T-helper 1 cell treated with Interleukin-12 subunit alpha and Interleukin-12 subunit beta and Interleukin-4 antibody, amounts not matched to agents 30 ng/mL and 1 ng/mL, for 36 hours (primary cell): ENCODE results near the gene RNF157. TPM values are rescaled to one million over a fixed set of nuclear protein-coding genes. Genes with fewer than 3 reads are reported as not detected.

ENCODE experiments used
- intact Hi-C: fragments of 100-400 bp; cut with micrococcal nuclease; formaldehyde crosslinking; loops from one replicate; pipeline ENCODE4 v1.15.1; 2024
- total RNA-seq: library from RNA; stranded (reverse); gene quantifications from 2 replicates; pipeline ENCODE4 v1.2.3, GENCODE V29; 2022

The RNF157 gene
- total RNA-seq, 1 donor from 2014 or later = 104 TPM

DNA sequence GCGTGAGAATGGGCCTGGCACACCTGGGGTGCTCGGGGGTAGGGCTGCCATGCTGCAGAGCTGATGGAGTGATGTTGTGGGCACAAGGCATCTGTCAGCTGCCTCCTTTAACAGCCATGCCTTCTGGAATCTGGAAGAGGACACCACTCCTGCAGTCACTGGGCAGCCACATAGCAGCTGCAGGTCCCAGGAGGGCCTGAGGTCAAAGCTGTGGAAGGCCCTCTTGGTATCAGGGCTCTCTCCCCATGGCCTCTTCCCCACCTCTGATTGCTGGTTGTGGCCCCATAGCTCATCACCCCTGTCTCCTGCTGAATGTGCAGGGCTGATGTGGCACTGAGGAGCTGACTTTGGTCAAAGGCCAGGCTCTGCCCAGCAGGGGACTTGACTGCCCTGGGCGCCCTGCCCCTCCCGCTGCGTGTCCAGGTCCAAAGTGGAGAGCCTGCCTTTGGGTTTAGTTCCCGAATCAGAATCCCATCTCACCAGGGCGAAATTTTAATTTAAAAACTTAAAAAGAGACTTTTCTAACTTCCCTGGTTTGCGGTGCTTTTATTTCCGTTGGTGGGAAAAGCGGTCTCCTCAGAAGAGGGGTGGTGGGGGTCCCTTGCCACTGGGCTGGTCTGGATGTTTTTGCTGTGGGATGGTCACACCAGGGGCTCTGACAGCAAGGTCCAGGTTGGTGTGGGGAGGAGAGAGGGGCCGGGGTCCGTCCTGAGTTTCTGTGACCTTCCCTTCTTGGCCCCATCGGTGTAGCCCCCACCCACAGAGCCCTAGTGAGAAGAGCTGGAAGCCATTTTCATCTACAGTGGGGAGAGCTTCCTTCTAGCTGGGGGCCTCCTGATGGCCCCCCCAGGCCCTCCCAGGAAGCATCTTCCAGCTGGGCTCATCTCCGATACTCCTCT, 30.7 kb upstream of the RNF157 start:
- intact Hi-C loops = loop anchor here (5.0 kb wide), 1 partner anchor 34 kb away; no protein-coding TSS in a partner anchor

DNA sequence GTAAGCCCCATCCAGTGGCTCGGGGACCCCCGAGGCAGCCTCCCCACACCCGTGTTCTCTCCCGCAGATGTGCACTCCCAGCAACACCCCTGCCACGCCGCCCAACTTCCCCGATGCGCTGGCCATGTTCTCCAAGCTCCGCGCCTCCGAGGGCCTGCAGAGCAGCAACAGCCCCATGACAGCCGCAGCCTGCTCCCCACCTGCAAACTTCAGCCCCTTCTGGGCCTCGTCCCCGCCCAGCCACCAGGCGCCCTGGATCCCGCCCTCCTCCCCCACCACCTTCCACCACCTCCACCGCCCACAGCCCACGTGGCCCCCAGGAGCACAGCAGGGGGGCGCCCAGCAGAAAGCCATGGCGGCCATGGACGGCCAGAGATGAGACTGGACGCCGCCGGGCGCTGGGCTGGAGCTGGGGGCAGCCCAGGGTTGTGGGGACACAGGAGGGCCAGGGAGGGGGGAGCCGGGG, 29.9 kb upstream of the RNF157 start:
- intact Hi-C loops = loop anchor here (5.0 kb wide), 1 partner anchor 33 kb away; no protein-coding TSS in a partner anchor

DNA sequence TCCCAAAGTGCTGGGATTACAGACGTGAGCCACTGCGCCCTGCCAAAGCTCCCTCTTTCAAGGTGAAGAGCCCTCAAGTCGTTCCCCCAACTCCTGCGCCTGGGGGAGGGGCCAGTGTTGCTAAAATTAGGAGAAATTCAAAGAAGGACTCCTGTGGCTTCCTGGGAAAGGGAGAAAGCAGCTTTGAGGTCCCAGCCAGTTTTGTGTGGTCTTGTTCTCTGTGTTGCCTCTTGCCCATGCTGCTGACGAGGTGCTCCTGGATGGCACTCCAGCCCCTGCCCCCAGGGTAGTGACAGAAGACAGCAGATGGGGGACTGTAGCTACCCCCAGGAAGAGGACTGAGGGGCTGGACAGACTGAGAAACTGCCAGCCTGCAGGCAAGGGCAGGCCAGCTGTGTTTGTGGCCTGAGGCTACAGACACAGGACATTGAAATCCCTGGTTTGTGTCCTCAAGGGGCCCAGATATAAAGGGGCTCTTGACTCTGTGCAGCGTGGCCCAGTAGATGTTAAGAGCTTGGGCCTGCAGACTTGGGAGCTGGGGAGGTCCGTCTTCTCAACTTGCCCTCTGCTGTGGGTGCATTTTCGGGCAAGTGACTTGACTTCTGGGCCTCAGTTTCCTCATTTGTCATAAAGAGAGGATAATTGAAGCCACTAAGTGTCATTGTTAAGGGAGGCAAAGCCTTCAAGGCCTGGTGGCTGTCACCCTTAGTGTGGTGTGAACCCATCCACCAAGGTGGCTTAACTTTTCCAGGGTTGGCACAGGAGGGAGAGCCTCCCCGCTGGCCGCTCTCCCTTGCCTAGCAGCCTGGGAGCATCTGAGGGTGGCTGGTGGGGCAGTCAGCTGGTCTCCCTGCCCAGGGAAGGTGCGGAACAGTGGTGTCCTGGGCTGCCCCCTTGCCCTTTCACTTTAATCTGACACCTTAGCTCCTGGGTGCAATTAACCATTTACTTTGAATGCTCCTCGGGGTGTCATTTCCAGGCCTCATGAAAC, 29.0 kb upstream of the RNF157 start:
- intact Hi-C loops = loop anchor here (1.0 to 10.0 kb wide), 5 partner anchors 23 to 484 kb away; partner anchors contain the start of genes FOXJ1, MFSD11, SRSF2 and UNK

DNA sequence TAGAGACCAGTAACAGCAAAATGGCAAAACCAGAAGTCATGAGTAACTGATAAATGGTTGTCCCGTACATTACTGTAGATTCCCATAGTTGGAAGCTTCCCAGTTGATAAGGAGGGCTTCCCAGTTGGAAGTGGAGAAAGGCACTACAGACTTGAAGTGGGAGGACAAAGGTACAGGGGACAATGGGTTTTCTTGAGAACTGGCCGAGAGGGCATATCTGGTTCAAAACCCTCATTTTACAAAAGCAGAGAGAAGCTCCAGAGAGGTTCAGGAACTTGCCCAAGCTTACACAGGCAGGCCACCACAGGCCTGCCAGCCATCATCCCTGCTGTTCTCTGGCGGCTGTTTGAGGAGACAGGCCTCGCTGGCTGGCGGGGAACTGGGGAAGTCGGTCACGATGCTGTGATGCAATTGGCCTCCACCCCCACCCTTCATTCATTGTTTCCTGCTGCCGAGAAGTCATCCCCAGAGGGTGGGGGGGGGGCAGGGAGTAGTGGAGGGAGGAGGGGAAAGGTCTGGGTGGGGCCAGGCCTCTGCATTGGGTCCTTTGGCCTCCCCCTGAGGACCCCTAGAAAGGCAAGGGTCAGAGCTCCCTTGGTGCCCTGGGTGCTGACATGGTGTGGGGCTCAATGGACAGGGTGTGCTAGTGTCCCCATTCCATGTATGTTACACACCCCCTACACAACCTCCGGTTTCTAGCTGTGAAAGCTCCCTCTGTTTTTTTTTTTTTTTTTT, 27.9 kb upstream of the RNF157 start:
- intact Hi-C loops = loop anchor here (1.0 to 10.0 kb wide), 5 partner anchors 22 to 483 kb away; partner anchors contain the start of genes FOXJ1, MFSD11, SRSF2 and UNK

DNA sequence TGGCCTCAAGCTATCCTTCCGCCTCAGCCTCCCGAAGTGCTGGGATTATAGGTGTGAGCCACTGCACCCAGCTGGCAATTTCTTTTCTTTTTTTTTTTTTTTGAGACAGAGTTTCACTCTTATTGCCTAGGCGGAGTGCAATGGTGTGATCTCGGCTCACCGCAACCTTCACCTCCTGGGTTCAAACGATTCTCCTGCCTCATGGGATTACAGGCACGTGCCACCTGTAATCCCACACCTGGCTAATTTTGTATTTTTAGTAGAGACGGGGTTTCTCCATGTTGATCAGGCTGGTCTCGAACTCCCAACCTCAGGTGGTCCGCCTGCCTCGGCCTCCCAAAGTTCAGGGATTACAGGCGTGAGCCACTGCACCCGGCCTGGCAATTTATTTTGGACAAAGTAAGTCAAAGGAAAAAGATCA, 27.3 kb upstream of the RNF157 start:
- intact Hi-C loops = loop anchor here (1.0 to 10.0 kb wide), 6 partner anchors 21 to 483 kb away; partner anchors contain the start of genes FOXJ1, MFSD11, SRSF2 and UNK

DNA sequence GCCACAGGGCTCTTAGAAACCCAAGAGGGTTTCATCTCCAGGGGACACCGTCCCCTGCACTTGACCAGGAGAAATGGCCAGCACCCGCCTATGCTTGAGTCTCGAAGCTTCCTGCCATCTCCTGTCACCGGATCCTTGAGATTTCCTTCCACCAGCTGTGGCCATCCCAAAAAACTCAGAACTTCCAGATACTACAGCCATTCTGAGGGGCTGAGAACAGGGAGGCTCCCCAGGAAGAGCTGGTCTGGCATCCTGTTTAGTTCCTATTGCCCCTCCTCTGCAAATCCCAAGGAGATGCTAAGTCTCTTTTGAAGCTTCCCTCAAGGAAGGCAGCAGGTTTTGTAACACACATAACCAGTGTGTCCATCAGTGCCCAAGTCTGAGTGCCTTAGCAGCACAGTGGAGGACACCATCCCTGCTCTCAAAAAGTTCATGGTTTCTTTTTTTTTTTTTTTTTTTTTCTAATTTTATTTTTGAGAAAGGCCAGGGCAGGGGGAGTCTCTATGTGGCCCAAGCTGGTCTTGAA, 26.8 kb upstream of the RNF157 start:
- intact Hi-C loops = loop anchor here (1.0 to 10.0 kb wide), 2 partner anchors 122 to 468 kb away; partner anchors contain the start of genes MFSD11 and SRSF2

DNA sequence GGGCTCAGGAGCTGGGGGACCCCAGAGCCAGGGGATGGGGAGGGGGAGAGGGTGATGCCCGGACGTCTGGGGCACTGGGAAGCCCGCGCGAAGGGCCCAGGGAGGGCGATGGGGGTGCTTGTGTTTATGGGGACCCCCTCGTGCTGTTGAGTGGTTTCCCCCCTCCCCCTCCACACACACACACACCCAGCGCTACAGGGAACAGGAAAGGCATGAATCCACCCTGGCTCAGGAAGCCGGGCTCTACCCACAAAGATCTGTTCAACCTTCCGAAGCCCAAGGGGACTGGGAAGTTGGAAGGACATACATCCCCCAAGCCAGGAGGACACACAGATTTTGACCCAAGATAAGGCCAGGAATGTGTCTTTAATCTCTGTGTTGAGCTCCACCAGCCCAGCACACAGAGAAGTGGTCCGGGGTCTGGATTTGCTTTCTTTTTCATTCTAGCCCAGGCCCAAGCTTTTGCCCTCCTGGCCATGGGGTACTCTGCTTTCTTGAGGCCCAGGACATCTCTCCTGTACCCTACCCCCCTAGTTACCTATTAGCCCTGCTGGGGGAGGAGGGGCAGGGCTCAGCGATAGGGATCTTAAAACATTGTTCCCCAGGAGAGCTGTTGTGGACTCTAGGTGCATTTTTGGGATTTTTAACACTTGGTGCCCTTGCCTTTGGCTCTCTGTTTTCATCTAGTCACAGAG, 26.1 kb upstream of the RNF157 start:
- intact Hi-C loops = loop anchor here (10.0 kb wide), 1 partner anchor 468 kb away; the partner anchor contains the start of genes MFSD11 and SRSF2

DNA sequence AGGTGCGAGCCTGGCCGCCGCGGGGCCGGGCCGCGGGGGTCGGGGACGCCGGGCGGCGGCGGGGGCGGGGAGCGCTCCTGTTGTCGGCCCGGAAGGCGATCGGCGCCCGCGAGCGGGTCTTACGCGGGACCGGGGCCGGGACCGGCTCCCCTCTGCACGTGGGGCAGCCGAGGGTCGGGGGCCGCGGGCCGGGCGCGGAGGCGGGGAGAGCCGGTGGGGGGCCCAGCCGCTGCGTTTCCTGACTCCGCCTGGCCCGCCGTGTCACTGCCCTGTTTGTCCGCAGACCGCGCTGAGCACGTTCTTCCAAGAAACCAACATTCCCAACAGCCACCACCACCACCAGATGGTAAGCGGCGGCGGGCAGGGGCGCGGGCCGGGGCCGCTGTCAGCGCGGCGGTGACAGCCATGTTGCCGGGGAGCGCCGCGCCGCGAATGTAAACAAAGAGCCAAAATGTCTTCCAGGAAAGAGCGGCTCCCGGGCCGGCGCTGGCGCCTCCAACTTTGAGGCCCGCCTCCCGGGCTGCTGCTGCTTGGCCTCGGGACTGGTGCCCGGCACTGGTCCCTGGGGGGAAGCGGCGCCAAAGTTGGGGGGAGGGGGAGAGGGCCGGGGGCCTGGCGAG, 25.4 kb upstream of the RNF157 start:
- intact Hi-C loops = loop anchor here (10.0 kb wide), 1 partner anchor 469 kb away; the partner anchor contains the start of genes MFSD11 and SRSF2

DNA sequence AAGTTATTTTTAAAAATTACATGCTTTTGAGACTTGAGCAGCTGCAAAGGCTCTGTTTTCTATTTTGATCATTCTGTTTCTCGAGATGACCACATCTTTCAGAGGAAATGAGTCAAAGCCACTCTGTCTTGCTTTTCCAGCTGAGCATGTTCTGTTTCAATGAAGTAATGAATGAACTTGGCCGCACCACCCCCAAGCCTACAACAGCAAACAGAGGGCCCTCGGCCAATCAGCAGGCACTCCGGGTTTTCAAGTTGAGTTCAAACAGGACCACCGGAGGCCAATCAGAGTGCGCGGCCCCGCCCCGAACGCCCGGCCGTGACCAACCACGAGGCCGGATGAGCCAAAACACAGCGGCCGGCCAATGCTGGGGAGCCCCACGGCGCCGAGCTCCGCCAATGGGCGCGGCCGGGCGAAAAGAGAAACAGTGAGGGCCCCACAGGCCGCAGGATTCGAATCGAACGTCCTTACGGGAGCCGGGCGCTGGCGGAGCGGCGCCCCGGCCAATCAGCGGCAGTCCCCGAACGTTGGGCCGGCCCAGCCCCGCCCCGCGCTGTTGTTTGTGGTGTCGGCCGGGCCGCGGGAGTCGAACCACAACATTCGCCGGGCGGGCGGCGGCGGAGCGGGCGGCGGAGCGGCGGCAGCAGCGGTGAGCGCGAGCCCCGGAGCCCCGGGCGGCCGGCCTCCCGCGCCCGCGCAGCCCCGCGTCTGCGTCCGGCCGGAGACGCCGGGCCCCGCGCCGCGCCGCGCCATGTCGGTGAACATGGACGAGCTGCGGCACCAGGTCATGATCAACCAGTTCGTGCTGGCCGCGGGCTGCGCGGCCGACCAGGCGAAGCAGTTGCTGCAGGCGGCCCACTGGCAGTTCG, 24.7 kb upstream of the RNF157 start, which contains the start of gene UBALD2:
UBALD2 (plus strand) TSS at position 594 of the 869 bp plus-strand sequence; CDS start at position 752, 158 bp downstream.
- intact Hi-C loops = loop anchor here (1.0 to 10.0 kb wide), 6 partner anchors 13 to 486 kb away; partner anchors contain the start of genes MFSD11 and SRSF2

DNA sequence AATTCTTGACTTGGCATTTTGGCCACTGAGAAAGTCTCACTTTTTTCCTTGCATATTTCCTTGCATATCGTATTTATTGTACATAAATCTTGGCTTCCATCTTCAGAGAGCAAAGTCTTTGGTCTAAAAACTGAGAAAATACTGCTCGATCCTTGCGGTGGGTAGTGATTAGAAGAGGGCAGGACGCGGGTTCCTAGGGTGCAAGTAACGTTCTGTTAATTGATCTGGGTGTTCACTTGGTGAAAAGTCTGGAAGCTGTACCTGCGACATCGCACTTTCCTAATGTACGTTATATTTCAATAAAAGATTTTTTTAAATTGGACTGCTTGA, 24.1 kb upstream of the RNF157 start:
- intact Hi-C loops = loop anchor here (1.0 to 10.0 kb wide), 6 partner anchors 12 to 485 kb away; partner anchors contain the start of genes MFSD11 and SRSF2

DNA sequence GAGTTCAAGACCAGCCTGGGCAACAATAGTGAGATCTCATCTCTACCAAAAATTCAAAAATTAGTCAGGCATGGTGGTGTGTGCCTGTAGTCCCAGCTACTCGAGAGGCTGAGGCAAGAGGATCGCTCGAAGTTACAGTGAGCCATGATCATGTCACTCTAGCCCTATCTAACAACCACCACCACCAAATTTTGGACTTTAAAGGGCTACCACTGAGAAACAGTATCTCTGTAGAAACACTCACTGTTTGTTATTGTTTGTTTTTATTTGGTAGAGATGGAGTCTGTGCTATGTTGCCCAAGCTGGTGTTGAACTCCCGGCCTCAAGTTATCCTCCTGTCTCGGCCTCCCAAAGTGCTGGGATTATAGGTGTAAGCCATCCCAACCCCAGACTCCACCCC, 23.6 kb upstream of the RNF157 start:
- intact Hi-C loops = loop anchor here (1.0 to 10.0 kb wide), 6 partner anchors 12 to 485 kb away; partner anchors contain the start of genes MFSD11 and SRSF2

DNA sequence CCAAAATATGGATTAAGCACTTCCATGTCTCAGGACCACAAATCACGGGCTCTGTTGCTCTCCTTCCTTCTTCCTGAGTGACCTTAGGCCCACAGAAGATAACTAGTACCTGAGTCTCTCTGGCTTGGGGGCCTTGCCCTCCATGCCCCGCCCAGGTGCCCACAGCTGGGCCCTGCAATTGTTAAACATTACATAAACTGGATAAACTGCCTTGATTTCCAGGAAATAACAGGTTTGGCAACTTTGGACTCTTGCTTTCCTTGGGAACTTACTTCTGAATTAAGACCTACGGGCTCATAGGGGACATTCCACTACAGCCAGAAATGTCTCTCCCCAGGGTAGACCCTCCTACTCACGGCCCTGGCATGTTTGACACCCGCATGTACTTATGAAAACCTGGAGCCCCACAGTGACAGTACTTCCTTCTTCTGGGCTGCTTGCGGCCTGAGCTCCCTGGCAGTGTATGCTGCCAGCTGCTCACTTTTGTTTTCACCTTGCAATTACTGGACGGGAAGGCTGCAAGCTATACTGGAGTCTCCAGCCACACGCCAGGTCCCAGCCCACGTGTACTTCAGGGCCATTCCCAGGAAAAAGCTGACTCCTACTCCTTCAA, 22.5 kb upstream of the RNF157 start:
- intact Hi-C loops = loop anchor here (10.0 kb wide), 1 partner anchor 472 kb away; the partner anchor contains the start of genes MFSD11 and SRSF2

DNA sequence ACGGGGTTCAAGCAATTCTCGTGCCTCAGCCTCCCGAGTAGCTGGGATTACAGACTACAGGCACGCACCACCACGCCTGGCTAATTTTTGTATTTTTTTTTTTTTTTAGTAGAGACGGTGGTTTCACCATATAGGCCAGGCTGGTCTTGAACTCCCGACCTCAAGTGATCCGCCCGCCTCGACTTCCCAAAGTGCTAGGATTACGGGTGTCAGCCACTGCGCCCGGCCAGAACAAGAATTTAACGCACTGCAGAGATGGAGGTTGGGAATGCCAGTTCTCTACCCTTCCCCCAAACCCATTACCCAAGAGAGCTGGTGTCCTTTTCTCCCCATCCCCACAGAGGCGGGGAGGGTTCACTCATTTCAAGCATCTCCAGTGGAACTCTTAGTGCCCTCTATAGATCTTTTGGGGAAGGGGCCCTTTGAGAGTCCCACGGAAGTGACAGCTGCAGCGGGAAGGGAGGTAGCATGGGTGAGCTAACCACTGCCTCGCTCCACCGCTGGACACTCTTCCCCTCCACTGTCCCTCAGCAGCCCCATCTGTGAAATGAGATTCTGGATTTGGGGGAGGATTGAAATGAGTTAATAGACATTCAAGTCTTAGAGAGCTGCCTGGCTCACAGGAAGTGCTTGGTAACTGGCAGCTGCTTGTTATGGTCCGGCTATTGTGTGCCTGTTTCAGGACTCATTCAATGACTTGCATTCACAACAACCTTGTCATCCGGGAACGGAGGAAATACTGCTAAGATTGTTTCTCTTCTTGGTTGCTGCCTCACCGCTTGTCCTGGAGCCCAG, 21.3 kb upstream of the RNF157 start:
- intact Hi-C loops = loop anchor here (10.0 kb wide), 1 partner anchor 473 kb away; the partner anchor contains the start of genes MFSD11 and SRSF2

DNA sequence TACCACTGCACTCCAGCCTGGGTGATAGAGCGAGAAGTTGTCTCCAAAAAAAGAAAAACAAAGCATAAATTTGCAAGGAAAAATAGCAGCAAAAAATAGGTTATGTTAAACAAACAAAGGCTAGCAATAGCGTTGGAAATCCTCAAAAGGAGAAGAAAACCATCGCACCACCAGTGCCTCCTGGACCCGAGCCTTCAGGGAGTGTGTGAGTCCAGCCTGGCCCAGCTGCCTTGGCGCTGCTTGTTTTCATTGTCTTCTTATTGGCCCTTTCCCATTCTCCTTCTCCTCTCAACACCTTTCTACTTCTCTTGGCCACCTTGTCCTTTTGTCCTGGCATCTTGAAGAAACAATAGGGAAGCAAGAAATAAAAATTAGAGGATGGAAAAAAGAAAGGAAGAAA, 20.4 kb upstream of the RNF157 start:
- intact Hi-C loops = loop anchor here (10.0 kb wide), 1 partner anchor 474 kb away; the partner anchor contains the start of genes MFSD11 and SRSF2

DNA sequence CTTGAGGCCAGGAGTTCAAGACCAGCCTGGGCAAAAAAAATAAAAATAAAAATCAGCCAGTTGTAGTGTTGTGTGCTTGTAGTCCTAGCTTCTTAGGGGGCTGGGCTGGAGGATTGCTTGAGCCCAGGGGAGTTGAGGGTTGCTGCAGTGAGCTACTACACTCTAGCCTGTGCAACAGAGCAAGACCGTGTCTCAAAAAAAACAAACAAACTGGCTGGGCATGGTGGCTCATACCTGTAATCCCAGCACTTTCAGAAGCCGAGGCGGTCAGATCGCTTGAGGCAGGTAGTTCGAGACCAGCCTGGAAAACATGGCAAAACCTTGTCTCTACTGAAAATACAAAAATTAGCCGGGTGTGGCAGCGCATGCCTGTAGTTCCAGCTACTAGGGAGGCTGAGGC, 19.9 kb upstream of the RNF157 start:
- intact Hi-C loops = loop anchor here (10.0 kb wide), 1 partner anchor 475 kb away; the partner anchor contains the start of genes MFSD11 and SRSF2
